GM18951 (cell line): ENCODE data around the gene DVL3.

Experiments used
- POLR2A ChIP-seq: IDR thresholded peaks from 4 replicates; pipeline ENCODE4 v1.6.1; 2011; ENCODE audit warnings: mild to moderate bottlenecking; ENCODE audit not compliant: insufficient read length, insufficient read depth; ENCODE audit errors: extremely low read depth
- in situ Hi-C: fragments of 300-500 bp; cut with MboI; formaldehyde crosslinking; loops from one replicate; pipeline ENCODE4 v1.12.0; 2022; ENCODE audit warnings: low sequenced_read_pairs, mixed read lengths, inconsistent platforms; ENCODE audit not compliant: unreplicated experiment

The DVL3 gene

GRCh38 chr3:184166671-184167070 lies 11.5 kb downstream of the DVL3 start:
- TF ChIP-seq POLR2A = no peak
- in situ Hi-C loops = no loop called here

GRCh38 chr3:184167786-184168185 lies 12.6 kb downstream of the DVL3 start:
- no peak for TF ChIP-seq POLR2A
- in situ Hi-C loops = no loop called here

- in situ Hi-C loops = no loop called here
- no peak for TF ChIP-seq POLR2A
Measured at GRCh38 chr3:184168363-184169120, 13.4 kb downstream of the DVL3 start.

GRCh38 chr3:184169896-184170875 lies 15.0 kb downstream of the DVL3 start:
- in situ Hi-C loops = no loop called here
- no peak for TF ChIP-seq POLR2A

GRCh38 chr3:184171562-184171961 lies 16.4 kb downstream of the DVL3 start:
- no peak for TF ChIP-seq POLR2A
- in situ Hi-C loops = no loop called here

GRCh38 chr3:184172681-184173373 lies 17.6 kb downstream of the DVL3 start:
- TF ChIP-seq POLR2A = no peak
- in situ Hi-C loops = no loop called here

- in situ Hi-C loops = no loop called here
- no peak for TF ChIP-seq POLR2A
Measured at GRCh38 chr3:184173374-184173722, 18.2 kb downstream of the DVL3 start.

GRCh38 chr3:184174284-184174645 lies 19.1 kb downstream of the DVL3 start:
- in situ Hi-C loops = no loop called here
- no peak for TF ChIP-seq POLR2A

GRCh38 chr3:184174646-184175492 lies 19.7 kb downstream of the DVL3 start, which contains the start of gene AP2M1:
Gene AP2M1, plus strand, starts transcription at chr3:184174855. Its CDS starts 2,139 bp downstream, at chr3:184176994.
- in situ Hi-C loops = no loop called here
- TF ChIP-seq POLR2A = peak; percentile 90

GRCh38 chr3:184175506-184175905 lies 20.3 kb downstream of the DVL3 start:
- in situ Hi-C loops = no loop called here

GRCh38 chr3:184175981-184176376 lies 20.8 kb downstream of the DVL3 start:
- no peak for TF ChIP-seq POLR2A
- in situ Hi-C loops = no loop called here

More at GRCh38 chr3:184175506-184175905, 20.3 kb downstream of the DVL3 start:
- TF ChIP-seq POLR2A = no peak
